22Rv1 (cell line): ENCODE data around the gene KANSL1.
"Not testable (repeated sequence)": the region's sequence is repeated elsewhere in the genome, so short reads cannot be mapped to it uniquely, and the experiment has no call there.

Experiments
- H3K27ac ChIP-seq: fragments of 450-650 bp; 2 replicates; pipeline ENCODE4 v1.5.1; 2017
- CTCF ChIP-seq: fragments of 450-650 bp; IDR thresholded peaks from 2 replicates; pipeline ENCODE4 v1.5.1; 2017; ENCODE audit warnings: mild to moderate bottlenecking
- ZFX ChIP-seq: fragments of 450-650 bp; IDR thresholded peaks from 2 replicates; pipeline ENCODE4 v1.6.1; 2017; ENCODE audit warnings: antibody characterized with exemption, borderline replicate concordance

KANSL1 gene

DNA sequence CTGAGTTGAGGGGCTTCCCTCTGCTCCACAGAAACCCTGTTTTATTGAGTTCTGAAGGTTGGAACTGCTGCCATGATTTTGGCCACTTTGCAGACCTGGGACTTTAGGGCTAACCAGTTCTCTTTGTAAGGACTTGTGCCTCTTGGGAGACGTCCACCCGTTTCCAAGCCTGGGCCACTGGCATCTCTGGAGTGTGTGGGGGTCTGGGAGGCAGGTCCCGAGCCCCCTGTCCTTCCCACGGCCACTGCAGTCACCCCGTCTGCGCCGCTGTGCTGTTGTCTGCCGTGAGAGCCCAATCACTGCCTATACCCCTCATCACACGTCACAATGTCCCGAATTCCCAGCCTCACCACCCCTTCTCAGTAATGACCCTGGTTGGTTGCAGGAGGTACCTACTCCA, 168.2 kb downstream of the KANSL1 start:
- no peak for TF ChIP-seq CTCF
- no peak for TF ChIP-seq ZFX
- H3K27ac ChIP-seq = no peak overlapping the region

DNA sequence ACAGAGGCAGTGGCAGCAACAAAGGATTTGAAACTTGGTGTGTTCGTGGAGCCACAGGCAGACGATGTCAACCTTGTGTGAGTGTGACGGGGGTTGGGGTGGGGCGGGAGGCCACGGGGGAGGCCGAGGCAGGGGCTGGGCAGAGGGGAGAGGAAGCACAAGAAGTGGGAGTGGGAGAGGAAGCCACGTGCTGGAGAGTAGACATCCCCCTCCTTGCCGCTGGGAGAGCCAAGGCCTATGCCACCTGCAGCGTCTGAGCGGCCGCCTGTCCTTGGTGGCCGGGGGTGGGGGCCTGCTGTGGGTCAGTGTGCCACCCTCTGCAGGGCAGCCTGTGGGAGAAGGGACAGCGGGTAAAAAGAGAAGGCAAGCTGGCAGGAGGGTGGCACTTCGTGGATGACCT, 168.6 kb downstream of the KANSL1 start:
- TF ChIP-seq CTCF (no peak), ZFX (no peak)
- H3K27ac ChIP-seq = no peak overlapping the region

- no peak overlapping the region for H3K27ac ChIP-seq
- TF ChIP-seq CTCF = no peak
- TF ChIP-seq ZFX = no peak
These were observed 169.3 kb downstream of the KANSL1 start for GRCh38 chr17:46023783-46024388.

GRCh38 chr17:46023366-46023765, 169.9 kb downstream of the KANSL1 start:
- H3K27ac ChIP-seq = not testable (repeated sequence)

- TF ChIP-seq CTCF (no peak), ZFX (no peak)
These were observed 172.2 kb downstream of the KANSL1 start for GRCh38 chr17:46020998-46021397.

GRCh38 chr17:46020023-46020761, 173.0 kb downstream of the KANSL1 start:
- H3K27ac ChIP-seq = no peak overlapping the region
- TF ChIP-seq CTCF = no peak
- no peak for TF ChIP-seq ZFX

More at GRCh38 chr17:46020998-46021397, 172.2 kb downstream of the KANSL1 start:
- no peak overlapping the region for H3K27ac ChIP-seq

- not testable (repeated sequence) for H3K27ac ChIP-seq
These were observed 173.8 kb downstream of the KANSL1 start for GRCh38 chr17:46019408-46019925.

DNA sequence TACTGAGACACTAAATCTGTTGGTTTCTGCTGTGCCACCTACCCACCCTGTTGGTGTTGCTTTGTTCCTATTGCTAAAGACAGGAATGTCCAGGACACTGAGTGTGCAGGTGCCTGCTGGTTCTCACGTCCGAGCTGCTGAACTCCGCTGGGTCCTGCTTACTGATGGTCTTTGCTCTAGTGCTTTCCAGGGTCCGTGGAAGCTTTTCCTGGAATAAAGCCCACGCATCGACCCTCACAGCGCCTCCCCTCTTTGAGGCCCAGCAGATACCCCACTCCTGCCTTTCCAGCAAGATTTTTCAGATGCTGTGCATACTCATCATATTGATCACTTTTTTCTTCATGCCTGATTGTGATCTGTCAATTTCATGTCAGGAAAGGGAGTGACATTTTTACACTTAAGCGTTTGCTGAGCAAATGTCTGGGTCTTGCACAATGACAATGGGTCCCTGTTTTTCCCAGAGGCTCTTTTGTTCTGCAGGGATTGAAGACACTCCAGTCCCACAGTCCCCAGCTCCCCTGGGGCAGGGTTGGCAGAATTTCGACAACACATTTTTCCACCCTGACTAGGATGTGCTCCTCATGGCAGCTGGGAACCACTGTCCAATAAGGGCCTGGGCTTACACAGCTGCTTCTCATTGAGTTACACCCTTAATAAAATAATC, 179.6 kb downstream of the KANSL1 start:
- no peak for TF ChIP-seq CTCF
- no peak for TF ChIP-seq ZFX
- H3K27ac ChIP-seq = no peak overlapping the region
